Skin epidermis (tissue), 12 donors: ENCODE results near the gene CASP6.

Experiments
- H3K27ac ChIP-seq, 21 experiments: fragments of 200-600 bp; sonication (generic) in 11 of 21; one replicate each; pipeline ENCODE4 v1.5.0; 2020; ENCODE audit warnings: mild to moderate bottlenecking in 3 of 21, inconsistent platforms in 2 of 21, moderate library complexity in 2 of 21
- H3K4me3 ChIP-seq, 7 experiments: fragments of 200-600 bp; sonication (generic) in 2 of 7; one replicate each; pipeline ENCODE4 v1.5.0; 2020; ENCODE audit warnings: inconsistent platforms in 2 of 7, mild to moderate bottlenecking in 2 of 7, moderate library complexity in 1 of 7

Gene CASP6

DNA sequence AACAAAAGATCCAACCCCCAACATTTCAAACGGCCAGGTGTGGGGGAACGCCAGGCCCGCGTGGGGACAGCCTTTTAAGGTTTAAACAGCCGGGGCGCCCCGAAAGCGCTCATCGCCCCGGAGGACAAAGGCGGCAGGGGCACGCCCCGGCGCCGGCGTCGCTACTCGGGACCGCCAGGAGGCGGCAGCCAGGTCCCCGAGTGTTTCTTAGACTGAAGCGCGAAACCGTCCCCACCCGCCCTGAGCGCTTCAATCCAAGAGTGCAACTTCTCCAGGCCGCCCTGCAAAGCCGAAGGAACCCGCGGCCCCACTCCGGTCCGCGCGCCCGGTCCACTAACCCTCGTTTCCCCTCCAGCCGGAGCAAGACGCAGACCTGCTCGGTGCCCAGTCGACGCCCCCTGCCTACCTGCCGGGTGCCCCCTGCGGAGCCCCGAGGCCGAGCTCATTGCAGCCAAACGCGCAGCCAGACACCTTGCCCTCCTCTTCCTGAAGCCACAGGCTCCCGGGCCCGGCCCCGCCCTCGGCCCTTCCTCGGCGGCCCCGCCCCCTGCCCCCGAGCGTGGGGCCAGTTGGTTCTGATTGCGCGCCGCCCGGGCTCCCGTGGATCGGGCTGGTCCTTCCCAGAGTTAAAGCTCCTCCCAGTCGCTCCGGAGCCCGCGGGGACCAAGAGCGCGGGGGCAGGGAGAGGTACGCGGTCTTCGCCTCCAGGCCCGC lies at the start of gene CASP6:
Gene CASP6 (minus strand): TSS at position 496 of the 714 bp plus-strand sequence. CDS start 50 bp downstream, at position 446.
- Histone ChIP-seq H3K4me3 (peak within 1 kb of the TSS; percentile 56 to 83 (median 62)), H3K27ac (peak within 1 kb of the TSS in 20 of 21 experiments; percentile 20 to 87 (median 81))

- Histone ChIP-seq H3K4me3 (no peak overlapping the region), H3K27ac (no peak overlapping the region)
These were observed 49.3 kb upstream of the CASP6 start for GRCh38 chr4:109752525-109752924.

- no peak overlapping the region for H3K27ac ChIP-seq
- no peak overlapping the region for H3K4me3 ChIP-seq
These were observed 48.6 kb upstream of the CASP6 start for GRCh38 chr4:109751852-109752251.

DNA sequence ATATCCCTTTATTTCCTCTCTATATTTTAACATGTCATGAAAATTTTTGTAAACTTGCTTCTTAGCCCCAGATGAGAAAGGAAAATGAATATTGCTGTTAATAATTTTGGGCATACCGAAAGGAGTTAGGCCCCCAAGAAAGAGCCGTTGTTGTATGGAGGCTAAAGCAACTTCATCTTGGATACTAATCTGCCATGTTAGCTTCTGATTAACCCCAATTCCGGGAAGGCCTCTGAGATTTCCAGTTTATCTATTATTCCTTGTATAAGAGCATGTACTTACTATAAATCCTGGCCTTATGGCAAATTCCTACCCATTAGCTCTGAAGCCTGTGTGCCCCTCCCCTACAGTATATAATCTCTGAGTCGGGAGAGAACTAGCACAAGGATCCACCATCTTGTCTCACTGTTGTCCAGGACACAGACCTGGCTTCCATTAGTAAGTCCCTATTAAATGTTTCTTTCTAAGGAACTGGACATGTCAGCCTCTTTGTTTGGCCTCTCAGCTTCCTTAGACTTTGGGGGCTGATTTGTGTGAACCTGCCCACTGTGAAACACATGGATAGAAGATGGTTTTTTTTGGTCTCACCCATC lies 47.5 kb upstream of the CASP6 start:
- Histone ChIP-seq H3K4me3 (no peak overlapping the region), H3K27ac (no peak overlapping the region)

DNA sequence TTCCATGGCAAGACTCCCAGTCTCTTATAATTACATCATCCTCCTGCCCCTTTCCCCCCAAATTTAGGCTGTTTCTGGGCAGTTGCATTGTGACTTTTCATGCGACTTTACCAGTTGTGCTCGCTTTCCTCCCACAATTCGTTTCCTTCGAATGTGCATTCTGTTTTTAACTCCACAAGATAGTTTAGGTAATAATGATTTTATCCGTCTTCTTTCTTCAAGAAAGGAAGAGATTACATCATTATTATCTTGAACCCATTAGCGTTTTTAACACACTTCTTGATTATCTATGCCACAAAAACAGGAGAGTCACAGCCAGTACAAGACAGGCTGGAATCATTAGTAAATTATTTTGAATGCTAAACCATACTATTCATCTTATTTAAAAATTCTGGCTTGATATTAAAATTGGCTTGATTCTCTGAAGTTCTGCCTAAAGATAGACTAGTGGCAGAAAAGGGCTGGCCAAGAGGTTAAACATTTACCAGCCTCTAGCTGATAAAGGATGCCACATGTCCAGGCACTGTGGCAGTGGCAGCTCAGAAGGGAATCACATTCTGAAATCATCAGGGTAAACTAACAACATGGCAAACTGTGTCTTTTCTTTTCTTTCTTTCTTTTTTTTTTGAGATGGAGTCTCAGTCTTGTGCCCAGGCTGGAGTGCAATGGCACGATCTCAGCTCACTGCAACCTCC lies 46.3 kb upstream of the CASP6 start:
- no peak overlapping the region for H3K4me3 ChIP-seq
- H3K27ac ChIP-seq = no peak overlapping the region

DNA sequence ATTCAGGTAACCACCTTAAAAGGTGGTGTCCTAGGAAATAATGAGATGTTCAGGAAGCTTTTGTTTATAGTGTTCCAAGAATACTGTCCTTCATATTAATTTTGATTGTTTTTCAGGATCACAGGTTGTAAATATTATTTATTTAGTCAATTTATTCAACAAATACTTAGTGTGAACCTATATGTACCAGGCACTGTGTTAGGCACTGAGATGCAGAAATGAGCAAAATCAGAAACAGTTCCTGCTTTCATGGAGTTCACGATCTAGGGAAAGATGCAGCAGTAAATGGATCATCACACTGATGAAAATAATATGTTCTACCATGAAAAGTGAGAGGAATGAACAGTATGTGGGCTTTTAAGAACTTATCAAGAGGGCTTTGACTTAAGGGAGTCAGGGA lies 44.9 kb upstream of the CASP6 start:
- Histone ChIP-seq H3K27ac (no peak overlapping the region), H3K4me3 (no peak overlapping the region)

- Histone ChIP-seq H3K27ac (no peak overlapping the region), H3K4me3 (no peak overlapping the region)
These were observed 43.5 kb upstream of the CASP6 start for GRCh38 chr4:109746728-109747127.

- Histone ChIP-seq H3K27ac (no peak overlapping the region), H3K4me3 (no peak overlapping the region)
These were observed 42.6 kb upstream of the CASP6 start for GRCh38 chr4:109745830-109746229.

- H3K4me3 ChIP-seq = no peak overlapping the region
These were observed 36.3 kb upstream of the CASP6 start for GRCh38 chr4:109739547-109739946.

DNA sequence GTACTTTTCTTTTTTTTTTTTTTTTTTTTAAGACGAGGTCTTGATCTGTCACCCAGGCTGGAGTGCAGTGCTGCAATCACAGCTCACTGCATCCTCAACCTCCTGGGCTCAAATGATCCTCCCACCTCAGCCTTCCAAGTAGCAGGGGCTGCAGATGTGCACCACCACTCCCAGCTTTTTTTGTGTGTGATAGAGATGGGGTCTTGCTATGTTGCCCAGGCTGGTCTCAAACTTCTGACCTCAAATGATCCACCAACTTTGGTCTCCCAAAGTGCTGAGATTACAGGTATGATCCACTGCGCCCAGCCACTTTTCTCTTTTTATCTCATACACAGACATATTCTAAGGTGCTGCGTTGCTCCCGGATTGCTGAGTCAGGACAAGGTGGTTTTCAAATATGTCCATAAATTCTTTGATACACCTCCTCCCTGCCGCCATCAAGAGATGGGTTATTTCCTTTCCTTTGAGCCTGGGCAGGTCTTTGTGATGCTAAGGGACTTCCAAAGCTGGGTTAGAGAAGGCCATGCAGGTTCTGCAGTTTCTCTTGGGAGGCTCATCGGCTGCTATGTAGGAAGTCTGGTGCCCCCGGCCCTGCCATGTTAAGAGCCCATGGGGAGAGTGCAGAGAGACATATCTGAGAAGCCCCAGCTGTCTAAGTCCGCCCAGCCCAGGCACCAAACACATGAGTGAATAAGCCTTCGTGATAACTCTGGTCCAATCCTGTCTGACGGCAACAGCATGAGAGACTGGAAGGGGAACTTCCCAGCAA lies 35.0 kb upstream of the CASP6 start:
- Histone ChIP-seq H3K27ac (no peak overlapping the region), H3K4me3 (no peak overlapping the region)

More at GRCh38 chr4:109739547-109739946, 36.3 kb upstream of the CASP6 start:
- no peak overlapping the region for H3K27ac ChIP-seq

DNA sequence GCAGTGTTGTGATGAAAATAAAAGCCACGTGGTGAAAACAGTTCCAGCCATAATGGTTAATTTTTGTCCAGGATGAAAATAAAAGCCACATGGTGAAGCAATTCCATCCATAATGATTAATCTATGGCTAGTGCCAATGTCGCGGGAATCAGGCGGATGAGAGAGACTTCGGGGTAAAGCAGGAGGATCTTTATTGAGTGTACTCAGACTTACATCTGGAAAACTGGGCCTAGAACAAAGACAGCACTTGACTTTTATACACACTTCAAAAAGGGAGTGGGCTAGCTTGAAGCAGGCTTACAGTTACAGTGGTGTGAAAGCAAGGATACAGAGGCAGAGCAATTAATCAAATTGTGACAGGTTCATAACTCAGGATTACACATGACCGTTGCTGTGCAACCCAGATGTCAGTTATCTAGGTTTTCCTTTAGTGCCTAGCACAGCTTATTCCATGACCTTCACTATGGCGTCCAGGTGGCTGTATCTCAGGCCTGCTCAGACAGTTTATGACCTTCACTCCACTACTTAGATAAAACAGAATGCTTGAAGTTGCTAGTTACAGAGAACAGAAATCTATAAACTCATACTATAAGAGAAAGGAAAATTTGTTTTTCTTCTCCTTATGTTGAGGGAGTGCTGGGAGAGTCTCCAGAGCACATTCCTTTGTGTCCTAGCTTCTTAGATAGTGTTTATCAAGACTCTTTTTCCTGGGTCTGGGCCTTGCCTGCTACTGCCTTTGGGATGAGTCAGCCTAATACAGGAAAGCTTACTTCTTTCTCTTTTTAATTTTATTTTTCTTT lies 32.5 kb upstream of the CASP6 start:
- Histone ChIP-seq H3K27ac (no peak overlapping the region), H3K4me3 (no peak overlapping the region)

DNA sequence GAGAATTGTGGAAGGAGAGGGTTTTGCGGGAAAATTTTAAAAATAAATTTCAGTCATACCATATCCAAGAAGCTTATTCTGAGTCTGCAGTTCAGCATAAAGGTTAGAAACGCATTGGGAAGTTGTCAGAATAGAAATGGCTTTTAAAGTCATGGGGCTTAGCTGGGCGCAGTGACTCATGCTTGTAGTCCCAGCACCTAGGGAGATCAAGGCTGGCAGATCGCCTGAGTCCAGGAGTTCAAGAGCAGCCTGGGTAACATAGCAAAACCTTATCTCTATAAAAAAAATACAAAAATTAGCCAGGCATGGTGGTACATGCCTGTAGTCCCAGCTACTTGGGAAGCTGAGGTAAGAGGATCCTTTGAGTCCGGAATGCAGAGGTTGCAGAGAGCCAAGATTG lies 30.5 kb upstream of the CASP6 start:
- Histone ChIP-seq H3K4me3 (no peak overlapping the region), H3K27ac (no peak overlapping the region)

GRCh38 chr4:109730619-109731545 lies 27.6 kb upstream of the CASP6 start:
- Histone ChIP-seq H3K4me3 (peak overlapping the region; percentile 66 to 94 (median 75)), H3K27ac (peak overlapping the region in 20 of 21 experiments; percentile 28 to 89 (median 79))

DNA sequence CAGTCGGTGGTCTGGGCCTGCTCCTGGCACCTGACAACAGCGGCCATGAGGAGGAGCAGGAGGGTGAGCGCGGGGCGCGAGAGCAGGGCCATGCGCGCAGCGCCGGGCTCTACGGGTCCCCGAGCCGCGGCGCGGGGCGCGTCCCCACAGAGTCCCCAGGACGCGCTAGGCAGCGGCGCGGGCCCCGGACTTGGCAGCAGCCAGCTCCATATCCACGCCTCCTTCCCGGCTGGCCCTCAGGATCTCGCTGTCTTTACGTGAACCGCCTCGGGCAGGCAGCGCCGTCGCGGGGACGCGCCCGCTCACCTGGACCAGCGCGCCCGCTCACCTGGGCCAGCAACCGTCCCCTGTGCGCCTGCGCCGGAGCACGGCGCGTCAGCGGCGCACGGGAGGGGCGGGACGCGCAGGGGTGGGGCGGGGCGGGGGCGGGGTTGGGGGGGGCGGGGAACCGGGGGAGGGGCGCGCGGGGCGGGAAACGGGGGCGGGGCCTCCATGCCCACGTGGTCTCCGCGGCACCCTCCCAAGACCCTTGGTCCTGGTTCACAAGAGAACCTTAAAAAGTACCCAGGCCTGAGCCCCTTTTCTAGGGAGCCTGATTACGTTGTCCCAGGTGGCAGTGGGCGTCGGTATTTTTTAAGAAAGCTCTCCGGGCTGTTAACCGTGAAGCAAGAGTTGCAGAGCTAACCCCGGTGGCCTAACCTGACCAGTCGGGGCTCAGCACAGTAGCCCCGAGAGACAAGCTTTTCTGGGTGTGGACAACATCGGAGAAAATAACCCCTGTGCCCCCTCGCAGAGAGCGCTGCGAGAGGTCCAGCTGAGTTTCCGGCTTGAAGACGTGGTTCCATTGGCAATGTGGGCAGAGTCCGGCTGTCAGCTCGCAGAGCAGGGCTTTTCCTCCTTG lies 26.7 kb upstream of the CASP6 start, which contains the start of gene PLA2G12A:
Gene PLA2G12A (minus strand): TSS at position 353 of the 901 bp plus-strand sequence. CDS start 261 bp downstream, at position 92.
- Histone ChIP-seq H3K4me3 (peak within 1 kb of the TSS; percentile 66 to 94 (median 75)), H3K27ac (peak within 1 kb of the TSS; percentile 23 to 89 (median 80))

- peak overlapping the region; percentile 23 to 89 (median 78) for H3K27ac ChIP-seq
- H3K4me3 ChIP-seq = peak overlapping the region; percentile 66 to 94 (median 75)
These were observed 26.0 kb upstream of the CASP6 start for GRCh38 chr4:109729117-109729717.

GRCh38 chr4:109728385-109728784 lies 25.1 kb upstream of the CASP6 start:
- H3K27ac ChIP-seq = peak overlapping the region in 1 of 21 experiments; percentile 85
- peak overlapping the region in 2 of 7 experiments; percentile 77 to 94 for H3K4me3 ChIP-seq

DNA sequence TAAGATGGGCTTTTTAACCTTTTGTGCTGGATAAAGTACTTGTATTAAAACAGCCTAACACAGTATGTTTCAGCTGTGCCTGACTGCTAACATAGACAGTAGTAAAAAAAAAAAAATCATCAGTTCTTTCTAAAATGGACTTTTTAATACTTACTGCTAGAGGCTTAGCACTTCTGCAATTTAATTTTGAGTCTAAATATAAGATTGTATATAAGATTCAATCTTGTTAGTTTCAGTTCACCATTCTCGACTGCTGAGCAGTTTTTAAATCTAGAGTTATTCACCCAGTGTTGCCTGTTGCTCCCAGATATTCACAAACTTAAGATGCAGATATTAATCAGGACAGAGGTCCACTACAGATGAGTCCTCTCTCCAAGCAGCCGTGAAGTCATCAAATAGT lies 19.9 kb upstream of the CASP6 start:
- no peak overlapping the region for H3K4me3 ChIP-seq

More for the DNA sequence above, 19.9 kb upstream of the CASP6 start:
- H3K27ac ChIP-seq = no peak overlapping the region
